ENCODE results near the gene NLRP4.
A peak's percentile ranks its signal among the peaks of the same experiment; 100 is the strongest.

The NLRP4 gene

DNA sequence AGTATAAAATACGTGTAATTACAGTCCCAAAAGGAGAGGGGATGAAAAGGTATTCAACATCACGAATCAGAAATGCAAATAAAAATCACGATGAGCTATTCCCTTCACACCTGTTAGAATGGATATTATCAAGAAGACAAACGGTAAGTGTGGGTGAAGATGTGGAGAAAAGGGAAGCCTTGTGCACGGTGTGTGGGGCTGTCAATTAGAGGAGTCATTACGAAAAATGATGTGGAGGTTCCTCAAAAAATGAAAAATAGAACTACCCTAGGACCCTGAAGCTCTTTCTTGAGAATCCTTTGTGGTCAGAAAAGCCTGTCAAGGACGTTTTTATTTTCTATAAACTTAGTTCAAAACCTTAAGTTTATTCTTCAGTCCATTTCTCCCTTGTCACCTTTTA is 23.9 kb upstream of the NLRP4 start:
- TF ChIP-seq, protein P1, sequence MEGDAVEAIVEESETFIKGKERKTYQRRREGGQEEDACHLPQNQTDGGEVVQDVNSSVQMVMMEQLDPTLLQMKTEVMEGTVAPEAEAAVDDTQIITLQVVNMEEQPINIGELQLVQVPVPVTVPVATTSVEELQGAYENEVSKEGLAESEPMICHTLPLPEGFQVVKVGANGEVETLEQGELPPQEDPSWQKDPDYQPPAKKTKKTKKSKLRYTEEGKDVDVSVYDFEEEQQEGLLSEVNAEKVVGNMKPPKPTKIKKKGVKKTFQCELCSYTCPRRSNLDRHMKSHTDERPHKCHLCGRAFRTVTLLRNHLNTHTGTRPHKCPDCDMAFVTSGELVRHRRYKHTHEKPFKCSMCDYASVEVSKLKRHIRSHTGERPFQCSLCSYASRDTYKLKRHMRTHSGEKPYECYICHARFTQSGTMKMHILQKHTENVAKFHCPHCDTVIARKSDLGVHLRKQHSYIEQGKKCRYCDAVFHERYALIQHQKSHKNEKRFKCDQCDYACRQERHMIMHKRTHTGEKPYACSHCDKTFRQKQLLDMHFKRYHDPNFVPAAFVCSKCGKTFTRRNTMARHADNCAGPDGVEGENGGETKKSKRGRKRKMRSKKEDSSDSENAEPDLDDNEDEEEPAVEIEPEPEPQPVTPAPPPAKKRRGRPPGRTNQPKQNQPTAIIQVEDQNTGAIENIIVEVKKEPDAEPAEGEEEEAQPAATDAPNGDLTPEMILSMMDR (IDR thresholded peaks at IDR 0.05; ENCODE audit: insufficient read depth, low read depth, low read length, missing control alignments), result no peak
- no peak for DNase-seq (ENCODE audit: low read depth)
- H3K4me3 ChIP-seq (ENCODE audit: low read depth, low read length), result no peak overlapping the region

DNA sequence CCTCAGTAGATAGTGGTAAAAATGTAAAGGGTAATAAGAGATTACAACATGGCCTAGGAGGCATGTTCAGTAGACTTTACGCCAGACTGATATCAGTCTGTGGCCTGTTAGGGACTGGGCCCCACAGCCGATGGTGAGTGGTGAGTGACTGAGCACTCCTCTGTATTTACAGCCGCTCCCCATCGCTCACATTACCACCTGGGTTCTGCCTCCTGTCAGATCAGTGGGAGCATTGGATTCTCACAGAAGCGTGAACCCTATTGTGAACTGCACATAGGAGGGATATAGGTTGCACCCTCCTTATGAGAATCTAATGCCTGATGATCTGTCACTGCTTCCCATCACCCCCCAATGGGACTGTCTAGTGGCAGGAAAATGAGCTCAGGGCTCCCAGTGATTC is 22.4 kb upstream of the NLRP4 start:
- DNase-seq (ENCODE audit: low read depth), result no peak
- TF ChIP-seq, protein P1 (IDR thresholded peaks at IDR 0.05; ENCODE audit: insufficient read depth, low read depth, low read length, missing control alignments), result no peak
- no peak overlapping the region for H3K4me3 ChIP-seq (ENCODE audit: low read depth, low read length)

DNA sequence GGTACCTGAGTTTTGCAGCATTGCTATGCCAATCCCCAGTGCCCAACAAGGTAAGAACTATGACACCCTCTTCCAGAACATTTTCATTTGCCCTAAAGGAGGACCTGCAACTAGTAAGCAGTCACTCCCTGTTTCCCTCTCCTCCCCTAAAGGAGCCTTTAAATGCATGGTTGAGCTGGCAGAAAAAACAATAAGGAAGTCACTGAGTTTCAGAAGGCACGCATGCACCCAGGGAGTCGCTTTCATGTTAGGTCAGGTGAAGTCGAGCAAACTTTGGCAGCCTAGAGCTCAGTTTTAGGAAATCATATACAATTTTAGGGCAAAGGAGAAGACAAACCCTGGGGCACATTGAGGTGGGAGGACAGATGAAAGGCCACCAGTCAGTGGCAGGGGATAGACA is 16.3 kb upstream of the NLRP4 start:
- TF ChIP-seq, protein P1 (IDR thresholded peaks at IDR 0.05; ENCODE audit: insufficient read depth, low read depth, low read length, missing control alignments), result no peak
- H3K4me3 ChIP-seq (ENCODE audit: low read depth, low read length), result no peak overlapping the region
- peak; percentile 19 for DNase-seq (ENCODE audit: low read depth)

DNA sequence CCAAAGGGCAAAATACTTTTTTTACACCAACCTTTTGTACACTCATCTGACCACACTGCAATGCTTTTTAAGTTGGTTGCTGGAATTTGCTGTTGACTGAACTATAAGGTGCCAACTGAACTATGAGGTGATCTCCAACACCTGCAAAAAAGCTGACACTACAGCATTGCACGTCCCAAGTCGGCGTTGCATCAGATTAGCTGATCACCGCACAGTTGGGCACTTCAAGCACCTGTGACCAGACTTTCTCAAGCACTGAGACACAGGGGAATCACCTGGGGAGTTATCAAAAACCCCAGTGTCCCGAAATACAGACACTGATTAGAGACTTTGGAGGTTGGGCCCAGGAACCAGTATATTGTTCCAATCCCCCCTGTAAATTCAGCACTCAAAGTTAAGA is 5.7 kb upstream of the NLRP4 start:
- no peak overlapping the region for H3K4me3 ChIP-seq (ENCODE audit: low read depth, low read length)
- peak; percentile 46 for DNase-seq (ENCODE audit: low read depth)
- TF ChIP-seq, protein P1 (IDR thresholded peaks at IDR 0.05; ENCODE audit: insufficient read depth, low read depth, low read length, missing control alignments), result no peak

DNA sequence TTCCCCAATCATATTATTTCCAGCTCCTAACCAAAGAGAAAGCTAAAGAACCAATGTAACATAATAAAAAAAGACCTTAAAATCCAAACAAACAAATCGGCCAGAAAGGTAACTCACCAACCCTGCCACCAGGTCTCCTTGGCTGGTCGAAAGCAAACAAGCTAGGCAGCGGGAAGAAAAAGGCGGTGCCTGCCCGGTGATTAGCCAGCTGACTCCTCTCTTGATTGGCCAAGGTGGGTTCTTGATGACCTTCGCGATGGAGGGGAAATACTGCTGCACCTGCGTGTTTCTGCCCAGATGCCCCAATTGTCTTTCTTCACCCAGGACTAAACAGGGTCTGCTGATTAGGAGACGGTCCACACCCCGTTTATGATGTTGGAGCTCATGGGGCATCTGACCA is 4.5 kb upstream of the NLRP4 start, which contains the start of gene NLRP11:
Gene NLRP11 (minus strand): TSS at position 154 of the 400 bp plus-strand sequence. CDS start 13,825 bp downstream, outside the sequence.
- TF ChIP-seq, protein P1 (IDR thresholded peaks at IDR 0.05; ENCODE audit: insufficient read depth, low read depth, low read length, missing control alignments), result no peak
- DNase-seq (ENCODE audit: low read depth), result no peak
- H3K4me3 ChIP-seq (ENCODE audit: low read depth, low read length), result no peak within 1 kb of the TSS

DNA sequence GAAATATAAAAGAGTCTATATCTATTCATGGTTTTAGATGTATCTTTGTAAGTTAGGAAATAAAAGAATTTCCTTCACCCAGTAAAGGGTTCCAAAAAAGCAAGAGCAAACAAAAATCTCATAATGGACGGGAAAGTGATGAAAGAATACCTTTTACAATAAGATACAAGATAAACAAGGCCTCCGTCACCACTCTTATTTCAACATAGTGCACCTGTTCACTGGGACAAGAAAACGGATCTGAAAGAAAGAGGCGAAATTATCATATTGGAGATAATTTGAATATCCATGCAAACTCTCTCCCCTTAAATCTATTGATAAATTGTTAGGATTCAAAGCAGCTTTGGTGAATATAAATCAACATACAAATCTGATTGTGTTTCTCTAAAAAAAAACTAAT is 3.7 kb upstream of the NLRP4 start:
- H3K4me3 ChIP-seq (ENCODE audit: low read depth, low read length), result no peak overlapping the region
- no peak for DNase-seq (ENCODE audit: low read depth)
- TF ChIP-seq, protein P1 (IDR thresholded peaks at IDR 0.05; ENCODE audit: insufficient read depth, low read depth, low read length, missing control alignments), result no peak

DNA sequence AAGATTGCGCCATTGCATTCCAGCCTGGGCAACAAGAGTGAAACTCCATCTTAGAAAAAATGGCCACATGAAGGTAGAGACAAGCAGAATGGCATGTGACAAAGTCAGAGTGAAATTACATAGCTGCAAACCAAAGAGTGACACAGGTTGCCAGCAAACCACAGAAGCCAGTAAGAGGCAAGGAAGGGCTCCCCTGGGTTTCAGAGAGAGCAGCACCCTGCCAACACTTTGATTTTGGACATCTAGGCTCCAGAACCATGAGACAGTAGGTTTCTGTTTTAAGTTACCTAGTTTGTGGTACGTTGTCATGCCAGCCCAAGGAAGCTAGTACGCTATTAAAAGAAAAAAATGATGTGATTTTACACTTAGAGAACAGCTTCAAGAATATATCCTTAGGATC is 1.9 kb downstream of the NLRP4 start:
- TF ChIP-seq, protein P1 (IDR thresholded peaks at IDR 0.05; ENCODE audit: insufficient read depth, low read depth, low read length, missing control alignments), result no peak
- DNase-seq (ENCODE audit: low read depth), result peak; percentile 21
- no peak overlapping the region for H3K4me3 ChIP-seq (ENCODE audit: low read depth, low read length)
